IMR-90 (cell line): ENCODE measurements around the gene CACNA2D3. TPM values are rescaled to one million over a fixed set of nuclear protein-coding genes. Genes with fewer than 3 reads are reported as not detected.

Source experiments
- CTCF ChIP-seq: conservative IDR thresholded peaks from 2 replicates; pipeline ENCODE4 v1.5.1; 2012; ENCODE audit warnings: mild to moderate bottlenecking, low read depth, low read length, improper control_type of control experiment
- FOS ChIP-seq: fragments of 150-350 bp; IDR thresholded peaks from 2 replicates; pipeline ENCODE4 v1.6.1; 2016; ENCODE audit warnings: low read depth, low read length
- NFE2L2 ChIP-seq: fragments of 150-350 bp; IDR thresholded peaks from 2 replicates; pipeline ENCODE4 v1.6.1; 2016; ENCODE audit warnings: low read depth, mild to moderate bottlenecking, low read length
- RFX5 ChIP-seq: IDR thresholded peaks from 2 replicates; pipeline ENCODE4 v1.8.0; 2012; ENCODE audit warnings: low read depth, mild to moderate bottlenecking, low read length, moderate library complexity
- USF2 ChIP-seq: fragments of 150-350 bp; IDR thresholded peaks from 2 replicates; pipeline ENCODE4 v1.6.1; 2017; ENCODE audit warnings: mild to moderate bottlenecking, antibody characterized with exemption, low read length, low read depth
- polyA plus RNA-seq, 3 experiments: library from polyadenylated mRNA; depleted of rRNA; stranded (reverse); fragments of >200 nt; gene quantifications; 2 replicates each; pipeline ENCODE4 v1.2.3, GENCODE V29; 2012; ENCODE audit warnings: low replicate concordance in 1 of 3
- total RNA-seq: library from RNA; depleted of rRNA; stranded (reverse); fragments of >200 nt; gene quantifications from 2 replicates; pipeline ENCODE4 v1.2.3, GENCODE V29; 2012

Gene CACNA2D3
- total and polyA plus RNA-seq, 2 of the 4 experiments (the other 2 are of a cell fraction), result 0.36 to 0.41 TPM

- TF ChIP-seq CTCF, result peak; percentile 21; the same call in 1 of the 2 replicates
- TF ChIP-seq USF2, result no peak
- peak; percentile 65 for TF ChIP-seq FOS
- no peak for TF ChIP-seq NFE2L2
- no peak for TF ChIP-seq RFX5
Measured at GRCh38 chr3:54954022-54954421, 831.7 kb downstream of the CACNA2D3 start (continued).
